K562 (cell line): ENCODE measurements around the gene PPDPF.

Experiments
- CTCF ChIP-seq, 3 experiments: IDR thresholded peaks in 2 of 3; conservative IDR thresholded peaks in 1 of 3; 2 replicates each; pipeline ENCODE4 v1.5.1; 2011 to 2012; ENCODE audit warnings: low read length in 3 of 3, mild to moderate bottlenecking in 3 of 3, control low read depth in 2 of 3, improper control_type of control experiment in 1 of 3, inconsistent platforms in 1 of 3, low read depth in 1 of 3, mixed read lengths in 1 of 3, moderate library complexity in 1 of 3; ENCODE audit not compliant: insufficient read depth in 2 of 3
- NRF1 ChIP-seq, 2 experiments: fragments of 450-650 bp; IDR thresholded peaks in 1 of 2; conservative IDR thresholded peaks in 1 of 2; 2 replicates each; pipeline ENCODE4 v1.6.1; 2014; ENCODE audit warnings: mild to moderate bottlenecking in 2 of 2
- THRA ChIP-seq: fragments of 450-650 bp; IDR thresholded peaks from 2 replicates; pipeline ENCODE4 v1.6.1; 2017; ENCODE audit warnings: mild to moderate bottlenecking, moderate library complexity

- TF ChIP-seq CTCF (IDR thresholded peaks at IDR 0.05 in 2 of 3, conservative IDR thresholded peaks at IDR 0.05 in 1 of 3; ENCODE audit: insufficient read depth in 2 of 3, low read depth in 1 of 3, low read length in 3 of 3) = no peak
- TF ChIP-seq THRA = no peak
- TF ChIP-seq NRF1 (conservative IDR thresholded peaks at IDR 0.05 in 1 of 2, IDR thresholded peaks at IDR 0.05 in 1 of 2) = no peak
Observed at GRCh38 chr20:63546256-63546955, 25.8 kb downstream of the PPDPF start.
